ENCODE results near the gene AMOTL2. TPM values are rescaled to one million over a fixed set of nuclear protein-coding genes. Genes with fewer than 3 reads are reported as not detected.

Gene AMOTL2
- total RNA-seq, 1 donor from 2014 or later: not detected

GRCh38 chr3:134361162-134361835 is 12.9 kb downstream of the AMOTL2 start:
- no peak overlapping the region for H3K27ac Mint-ChIP-seq
- no peaks in the 10 kb centered on the region for H3K36me3 Mint-ChIP-seq (ENCODE audit: low read depth)
- H3K4me1 Mint-ChIP-seq (ENCODE audit: low read depth): peaks cover 11% of the 10 kb centered on the region
- peaks cover 23% of the 10 kb centered on the region for H3K27me3 Mint-ChIP-seq (ENCODE audit: low read depth)
- DNase-seq (ENCODE audit: low spot score): no peak
- H3K4me3 Mint-ChIP-seq (ENCODE audit: low read depth): no peak overlapping the region
- intact Hi-C loops (cut with micrococcal nuclease): no loop called here
- no peaks in the 10 kb centered on the region for H3K9me3 Mint-ChIP-seq

- intact Hi-C loops (cut with micrococcal nuclease): no loop called here
- peaks cover 17% of the 10 kb centered on the region for H3K27me3 Mint-ChIP-seq (ENCODE audit: low read depth)
- no peaks in the 10 kb centered on the region for H3K9me3 Mint-ChIP-seq
- DNase-seq (ENCODE audit: low spot score): no peak
- H3K27ac Mint-ChIP-seq: no peak overlapping the region
- H3K4me3 Mint-ChIP-seq (ENCODE audit: low read depth): no peak overlapping the region
- H3K36me3 Mint-ChIP-seq (ENCODE audit: low read depth): no peaks in the 10 kb centered on the region
- peaks cover 8% of the 10 kb centered on the region for H3K4me1 Mint-ChIP-seq (ENCODE audit: low read depth)
These were observed 14.2 kb downstream of the AMOTL2 start for GRCh38 chr3:134360046-134360445.

- Mint-ChIP-seq H3K36me3 (ENCODE audit: low read depth) (no peaks in the 10 kb centered on the region), H3K27ac (no peak overlapping the region), H3K4me1 (ENCODE audit: low read depth) (peaks cover 1% of the 10 kb centered on the region), H3K27me3 (ENCODE audit: low read depth) (peaks cover 10% of the 10 kb centered on the region), H3K4me3 (ENCODE audit: low read depth) (no peak overlapping the region), H3K9me3 (no peaks in the 10 kb centered on the region)
- intact Hi-C loops (cut with micrococcal nuclease): no loop called here
- DNase-seq (ENCODE audit: low spot score): no peak
These were observed 14.9 kb downstream of the AMOTL2 start for GRCh38 chr3:134359121-134360010.

GRCh38 chr3:134357914-134358811 is 16.1 kb downstream of the AMOTL2 start:
- peaks cover 3% of the 10 kb centered on the region for H3K27me3 Mint-ChIP-seq (ENCODE audit: low read depth)
- intact Hi-C loops (cut with micrococcal nuclease): no loop called here
- no peak for DNase-seq (ENCODE audit: low spot score)

GRCh38 chr3:134357261-134357913 is 16.9 kb downstream of the AMOTL2 start:
- H3K4me1 Mint-ChIP-seq (ENCODE audit: low read depth): no peaks in the 10 kb centered on the region
- no peaks in the 10 kb centered on the region for H3K36me3 Mint-ChIP-seq (ENCODE audit: low read depth)
- no peak for DNase-seq (ENCODE audit: low spot score)
- H3K27ac Mint-ChIP-seq: no peak overlapping the region
- intact Hi-C loops (cut with micrococcal nuclease): no loop called here
- H3K27me3 Mint-ChIP-seq (ENCODE audit: low read depth): no peaks in the 10 kb centered on the region
- H3K4me3 Mint-ChIP-seq (ENCODE audit: low read depth): no peak overlapping the region
- no peaks in the 10 kb centered on the region for H3K9me3 Mint-ChIP-seq

More at GRCh38 chr3:134357914-134358811, 16.1 kb downstream of the AMOTL2 start:
- Mint-ChIP-seq H3K4me1 (ENCODE audit: low read depth) (no peaks in the 10 kb centered on the region), H3K9me3 (no peaks in the 10 kb centered on the region), H3K27ac (no peak overlapping the region), H3K36me3 (ENCODE audit: low read depth) (no peaks in the 10 kb centered on the region), H3K4me3 (ENCODE audit: low read depth) (no peak overlapping the region)

GRCh38 chr3:134356411-134357040 is 17.7 kb downstream of the AMOTL2 start:
- intact Hi-C loops (cut with micrococcal nuclease): no loop called here
- Mint-ChIP-seq H3K9me3 (no peaks in the 10 kb centered on the region), H3K4me1 (ENCODE audit: low read depth) (no peaks in the 10 kb centered on the region), H3K36me3 (ENCODE audit: low read depth) (no peaks in the 10 kb centered on the region), H3K4me3 (ENCODE audit: low read depth) (no peak overlapping the region), H3K27me3 (ENCODE audit: low read depth) (no peaks in the 10 kb centered on the region), H3K27ac (no peak overlapping the region)
- DNase-seq (ENCODE audit: low spot score): no peak

GRCh38 chr3:134355416-134355815 is 18.8 kb downstream of the AMOTL2 start:
- Mint-ChIP-seq H3K4me3 (ENCODE audit: low read depth) (no peak overlapping the region), H3K36me3 (ENCODE audit: low read depth) (no peaks in the 10 kb centered on the region), H3K4me1 (ENCODE audit: low read depth) (no peaks in the 10 kb centered on the region), H3K27me3 (ENCODE audit: low read depth) (no peaks in the 10 kb centered on the region), H3K27ac (no peak overlapping the region), H3K9me3 (no peaks in the 10 kb centered on the region)
- DNase-seq (ENCODE audit: low spot score): no peak
- intact Hi-C loops (cut with micrococcal nuclease): no loop called here

GRCh38 chr3:134354612-134355251 is 19.5 kb downstream of the AMOTL2 start:
- no peak for DNase-seq (ENCODE audit: low spot score)
- H3K27me3 Mint-ChIP-seq (ENCODE audit: low read depth): no peaks in the 10 kb centered on the region
- H3K4me3 Mint-ChIP-seq (ENCODE audit: low read depth): no peak overlapping the region
- H3K9me3 Mint-ChIP-seq: no peaks in the 10 kb centered on the region
- no peaks in the 10 kb centered on the region for H3K4me1 Mint-ChIP-seq (ENCODE audit: low read depth)
- no peaks in the 10 kb centered on the region for H3K36me3 Mint-ChIP-seq (ENCODE audit: low read depth)
- intact Hi-C loops (cut with micrococcal nuclease): no loop called here
- H3K27ac Mint-ChIP-seq: no peak overlapping the region

- Mint-ChIP-seq H3K9me3 (no peaks in the 10 kb centered on the region), H3K4me1 (ENCODE audit: low read depth) (no peaks in the 10 kb centered on the region), H3K36me3 (ENCODE audit: low read depth) (no peaks in the 10 kb centered on the region), H3K4me3 (ENCODE audit: low read depth) (no peak overlapping the region), H3K27me3 (ENCODE audit: low read depth) (no peaks in the 10 kb centered on the region), H3K27ac (no peak overlapping the region)
- intact Hi-C loops (cut with micrococcal nuclease): no loop called here
- no peak for DNase-seq (ENCODE audit: low spot score)
These were observed 20.2 kb downstream of the AMOTL2 start for GRCh38 chr3:134353831-134354611.

- H3K4me1 Mint-ChIP-seq (ENCODE audit: low read depth): no peaks in the 10 kb centered on the region
- H3K9me3 Mint-ChIP-seq: no peaks in the 10 kb centered on the region
- H3K27ac Mint-ChIP-seq: no peak overlapping the region
- H3K36me3 Mint-ChIP-seq (ENCODE audit: low read depth): no peaks in the 10 kb centered on the region
- DNase-seq (ENCODE audit: low spot score): no peak
- no peak overlapping the region for H3K4me3 Mint-ChIP-seq (ENCODE audit: low read depth)
- intact Hi-C loops (cut with micrococcal nuclease): no loop called here
- no peaks in the 10 kb centered on the region for H3K27me3 Mint-ChIP-seq (ENCODE audit: low read depth)
These were observed 20.9 kb downstream of the AMOTL2 start for GRCh38 chr3:134353171-134353825.
